ENCODE data around the gene BSDC1.

DNA sequence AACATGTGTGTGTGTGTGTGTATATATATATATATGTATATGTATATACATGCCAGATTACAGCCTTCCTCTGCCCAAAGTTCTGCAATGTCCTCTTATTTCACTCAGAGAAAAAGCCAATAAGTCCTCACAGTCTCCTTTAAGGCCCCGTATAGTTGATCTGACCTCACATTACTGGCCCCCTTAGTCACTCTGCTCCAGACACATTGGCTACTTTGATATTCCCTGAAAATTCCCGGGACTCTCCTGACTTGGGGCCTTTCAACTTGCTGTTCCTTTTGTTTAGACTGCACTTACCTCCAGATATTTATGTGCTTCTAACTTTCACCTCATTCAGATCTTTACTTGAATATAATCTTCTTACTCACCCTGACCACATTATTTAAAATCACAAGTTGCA, 4.2 kb upstream of the BSDC1 start:
- TF ChIP-seq, protein P1, sequence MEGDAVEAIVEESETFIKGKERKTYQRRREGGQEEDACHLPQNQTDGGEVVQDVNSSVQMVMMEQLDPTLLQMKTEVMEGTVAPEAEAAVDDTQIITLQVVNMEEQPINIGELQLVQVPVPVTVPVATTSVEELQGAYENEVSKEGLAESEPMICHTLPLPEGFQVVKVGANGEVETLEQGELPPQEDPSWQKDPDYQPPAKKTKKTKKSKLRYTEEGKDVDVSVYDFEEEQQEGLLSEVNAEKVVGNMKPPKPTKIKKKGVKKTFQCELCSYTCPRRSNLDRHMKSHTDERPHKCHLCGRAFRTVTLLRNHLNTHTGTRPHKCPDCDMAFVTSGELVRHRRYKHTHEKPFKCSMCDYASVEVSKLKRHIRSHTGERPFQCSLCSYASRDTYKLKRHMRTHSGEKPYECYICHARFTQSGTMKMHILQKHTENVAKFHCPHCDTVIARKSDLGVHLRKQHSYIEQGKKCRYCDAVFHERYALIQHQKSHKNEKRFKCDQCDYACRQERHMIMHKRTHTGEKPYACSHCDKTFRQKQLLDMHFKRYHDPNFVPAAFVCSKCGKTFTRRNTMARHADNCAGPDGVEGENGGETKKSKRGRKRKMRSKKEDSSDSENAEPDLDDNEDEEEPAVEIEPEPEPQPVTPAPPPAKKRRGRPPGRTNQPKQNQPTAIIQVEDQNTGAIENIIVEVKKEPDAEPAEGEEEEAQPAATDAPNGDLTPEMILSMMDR (IDR thresholded peaks at IDR 0.05; ENCODE audit: low read depth, low read length), result no peak
- TF ChIP-seq EZH2phosphoT487 (IDR thresholded peaks at IDR 0.05; ENCODE audit: low read depth), result no peak

All from OCI-LY3 (cell line).